Measurements from ENCODE around the gene TAOK1. TPM values are rescaled to one million over a fixed set of nuclear protein-coding genes. Genes with fewer than 3 reads are reported as not detected.

The TAOK1 gene
- total and polyA plus RNA-seq, 10 of the 15 experiments (the other 5 are each of a cell fraction or from before 2014, with no cell fraction given), result 2.0 to 27.1 (median 11.8) TPM

DNA sequence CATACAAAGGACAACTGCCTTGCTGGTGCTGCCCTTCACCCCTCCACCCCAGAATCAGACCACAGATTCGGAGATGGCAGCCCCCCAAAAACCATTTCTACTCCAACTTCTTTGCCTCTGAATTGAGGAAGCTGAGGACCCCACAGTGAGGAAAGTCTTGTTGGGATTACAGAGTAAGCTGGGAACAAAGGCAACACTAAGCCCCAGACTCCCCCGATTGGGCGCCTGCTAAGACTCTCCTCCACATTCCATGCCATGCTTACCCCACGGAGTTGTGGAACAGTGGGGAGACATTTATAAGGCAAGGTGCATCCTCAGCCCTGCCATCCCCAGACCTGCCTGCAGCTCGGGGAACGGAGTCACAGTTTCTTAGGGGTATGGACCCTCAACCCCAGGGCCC is 197.4 kb downstream of the TAOK1 start:
- in situ Hi-C loops (cut with MboI) (no loop called here), intact Hi-C loops (cut with micrococcal nuclease; ENCODE audit: unreplicated experiment) (no loop called here)
- H4K20me1 ChIP-seq (ENCODE audit: control insufficient read depth, insufficient read depth), result no peaks in the 10 kb centered on the region
- H3K4me1 ChIP-seq (ENCODE audit: control insufficient read depth, insufficient read depth, low read length), result peaks cover 48% of the 10 kb centered on the region
- H3K36me3 ChIP-seq (ENCODE audit: control insufficient read depth in 2 of 2, insufficient read depth in 2 of 2, low read length in 1 of 2), result no peaks in the 10 kb centered on the region; a peak in 2 of 4 replicates
- H2AFZ ChIP-seq (ENCODE audit: control insufficient read depth, low read depth, low read length), result no peak overlapping the region
- FAIRE-seq, result no peak
- TF ChIP-seq KDM1A (IDR thresholded peaks at IDR 0.05; ENCODE audit: borderline replicate concordance), result no peak
- TF ChIP-seq MYC (IDR thresholded peaks at IDR 0.05; ENCODE audit: insufficient read depth, insufficient read length, insufficient replicate concordance, low read length, severe bottlenecking), result no peak
- TF ChIP-seq ZNF207 (IDR thresholded peaks at IDR 0.05; ENCODE audit: borderline replicate concordance), result no peak
- TF ChIP-seq SREBF1 (IDR thresholded peaks at IDR 0.05; ENCODE audit: low read length), result no peak
- TF ChIP-seq ZBTB40 (IDR thresholded peaks at IDR 0.05; ENCODE audit: borderline replicate concordance), result no peak
- TF ChIP-seq WRNIP1 (IDR thresholded peaks at IDR 0.05; ENCODE audit: borderline replicate concordance, low read depth, low read length), result no peak
- ChIA-PET POLR2A (interaction anchor here (0.6 to 3.1 kb wide), 4 partner anchors 8 to 30 kb away, joined by 4 to 9 read pairs (median 6); no protein-coding TSS in a partner anchor), CTCF (interaction anchor here (0.6 to 6.7 kb wide), 8 partner anchors 9 to 344 kb away, joined by 3 to 82 read pairs (median 6); no protein-coding TSS in a partner anchor), RAD21 (ENCODE audit: unreplicated experiment) (interaction anchor here (0.8 to 2.0 kb wide), 6 partner anchors 17 to 344 kb away, joined by 3 to 11 read pairs (median 4); no protein-coding TSS in a partner anchor), SMC1A (ENCODE audit: uncharacterized antibody, unreplicated experiment) (interaction anchor here (1.0 to 2.9 kb wide), 5 partner anchors 13 to 218 kb away, joined by 3 to 15 read pairs (median 3); no protein-coding TSS in a partner anchor)
- H3K9ac ChIP-seq (ENCODE audit: control insufficient read depth, insufficient read depth, low read length), result peak overlapping the region; percentile 78
- H3K4me2 ChIP-seq (ENCODE audit: control insufficient read depth, insufficient read depth), result peak overlapping the region; percentile 89
- 88% methylated on average over 6 of the region's 6 CpGs for WGBS (ENCODE audit: insufficient coverage, insufficient replicate concordance, low lambda C conversion rate, missing lambda C conversion rate)
- peak overlapping the region; percentile 94 for H3K4me3 ChIP-seq
- peaks cover 33% of the 10 kb centered on the region for H3K79me2 ChIP-seq (ENCODE audit: control insufficient read depth, insufficient read depth, low read length)
- no TSS peak for BruUV-seq (replicated peaks)
- no peak for DNase-seq (ENCODE audit: low read depth, low spot score)
- no peaks in the 10 kb centered on the region for H3K27me3 ChIP-seq (replicated peaks in 1 of 2; ENCODE audit: control insufficient read depth in 2 of 2, insufficient read depth in 2 of 2, low read length in 1 of 2)
- no peak for ATAC-seq
- H3K27ac ChIP-seq (ENCODE audit: control insufficient read depth, insufficient read depth), result no peak overlapping the region
- H3K9me3 ChIP-seq (replicated peaks; ENCODE audit: control insufficient read depth, insufficient read depth, low read length), result no peaks in the 10 kb centered on the region

Data from GM12878 (cell line).